ENCODE data around the gene NCAPG2.
A peak's percentile ranks its signal among the peaks of the same experiment; 100 is the strongest.
"Not testable (repeated sequence)": the region's sequence is repeated elsewhere in the genome, so short reads cannot be mapped to it uniquely, and the experiment has no call there.

Gene NCAPG2

GRCh38 chr7:158676906-158677305 lies 27.7 kb downstream of the NCAPG2 start:
- no peak for DNase-seq (ENCODE audit: low read depth in 2 of 3, low spot score in 1 of 3)

DNA sequence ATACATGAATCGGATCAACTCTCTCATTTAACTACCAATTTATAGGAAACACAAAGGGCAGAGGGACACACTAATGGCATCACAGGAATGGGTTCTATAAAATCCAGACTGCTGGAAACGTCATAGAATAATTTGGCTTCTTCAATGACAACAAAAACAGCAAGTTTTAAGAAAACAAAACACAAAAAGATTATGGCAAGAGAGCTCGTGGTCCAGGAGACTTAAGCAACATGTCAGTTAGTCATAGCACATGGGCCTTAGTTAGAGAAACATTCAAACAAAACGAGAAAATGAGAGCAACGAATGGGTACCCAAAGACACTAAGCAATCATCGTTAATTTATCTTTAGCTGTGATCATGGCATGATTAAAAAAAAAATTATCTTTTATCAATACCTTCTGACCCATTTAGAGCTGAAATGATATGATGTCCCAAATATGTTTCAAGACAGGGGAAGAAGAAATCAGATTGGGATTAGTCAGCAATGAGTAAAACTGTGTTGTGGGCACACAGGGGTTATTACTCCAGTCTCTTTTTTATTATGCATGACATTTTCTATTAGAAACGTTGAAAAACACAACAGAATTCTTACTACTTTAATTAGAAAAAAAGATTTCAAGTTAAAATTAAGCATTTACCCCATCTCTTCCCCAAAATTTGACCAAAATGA lies 28.3 kb downstream of the NCAPG2 start:
- no peak for DNase-seq (ENCODE audit: low read depth in 2 of 3, low spot score in 1 of 3)

- no peak for DNase-seq (ENCODE audit: low read depth in 2 of 3, low spot score in 1 of 3)
Observed at GRCh38 chr7:158672975-158673374, 31.6 kb downstream of the NCAPG2 start.

DNA sequence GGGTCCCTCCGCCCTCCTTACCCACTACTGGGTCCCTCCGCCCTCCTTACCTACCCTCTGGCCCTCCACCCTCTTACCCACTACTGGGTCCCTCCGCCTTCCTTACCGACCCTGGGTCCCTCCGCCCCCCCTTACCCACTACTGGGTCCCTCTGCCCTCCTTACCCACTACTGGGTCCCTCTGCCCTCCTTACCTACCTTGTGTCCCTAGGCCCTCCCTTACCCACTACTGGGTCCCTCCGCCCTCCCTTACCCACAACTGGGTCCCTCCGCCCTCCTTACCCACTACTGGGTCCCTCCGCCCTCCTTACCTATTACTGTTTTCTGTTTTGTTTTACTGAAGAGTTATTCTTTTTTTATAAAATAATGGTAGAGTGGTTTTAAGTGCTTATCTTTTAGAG lies 36.5 kb downstream of the NCAPG2 start:
- DNase-seq (ENCODE audit: low read depth in 2 of 3, low spot score in 1 of 3): not testable (repeated sequence)

- not testable (repeated sequence) for DNase-seq (ENCODE audit: low read depth in 2 of 3, low spot score in 1 of 3)
Observed at GRCh38 chr7:158666966-158667678, 37.5 kb downstream of the NCAPG2 start.

- no peak for DNase-seq (ENCODE audit: low read depth in 2 of 3, low spot score in 1 of 3)
Observed at GRCh38 chr7:158666401-158666800, 38.2 kb downstream of the NCAPG2 start.

- no peak for DNase-seq (ENCODE audit: low read depth in 2 of 3, low spot score in 1 of 3)
Observed at GRCh38 chr7:158664406-158664805, 40.2 kb downstream of the NCAPG2 start.

DNA sequence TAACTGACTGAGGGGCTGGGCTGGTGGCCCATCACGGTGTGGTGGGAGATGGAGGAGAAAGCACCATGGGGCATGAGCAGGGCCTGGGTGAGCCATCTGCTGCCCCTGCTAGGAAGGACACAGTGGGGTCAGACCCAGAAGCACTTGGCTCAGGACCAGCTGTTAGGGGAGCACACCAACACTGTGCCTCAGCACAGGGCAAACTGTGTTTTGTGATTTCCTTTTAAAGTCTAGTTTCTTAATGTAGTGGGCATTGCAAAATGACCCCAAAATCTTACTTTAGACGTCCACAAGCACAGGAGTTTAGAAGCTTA lies 41.2 kb downstream of the NCAPG2 start:
- DNase-seq (ENCODE audit: low read depth in 2 of 3, low spot score in 1 of 3): no peak

GRCh38 chr7:158662610-158663427 lies 41.8 kb downstream of the NCAPG2 start:
- DNase-seq (ENCODE audit: low read depth in 2 of 3, low spot score in 1 of 3): no peak

- no peak for DNase-seq (ENCODE audit: low read depth in 2 of 3, low spot score in 1 of 3)
Observed at GRCh38 chr7:158658475-158658874, 46.1 kb downstream of the NCAPG2 start.

DNA sequence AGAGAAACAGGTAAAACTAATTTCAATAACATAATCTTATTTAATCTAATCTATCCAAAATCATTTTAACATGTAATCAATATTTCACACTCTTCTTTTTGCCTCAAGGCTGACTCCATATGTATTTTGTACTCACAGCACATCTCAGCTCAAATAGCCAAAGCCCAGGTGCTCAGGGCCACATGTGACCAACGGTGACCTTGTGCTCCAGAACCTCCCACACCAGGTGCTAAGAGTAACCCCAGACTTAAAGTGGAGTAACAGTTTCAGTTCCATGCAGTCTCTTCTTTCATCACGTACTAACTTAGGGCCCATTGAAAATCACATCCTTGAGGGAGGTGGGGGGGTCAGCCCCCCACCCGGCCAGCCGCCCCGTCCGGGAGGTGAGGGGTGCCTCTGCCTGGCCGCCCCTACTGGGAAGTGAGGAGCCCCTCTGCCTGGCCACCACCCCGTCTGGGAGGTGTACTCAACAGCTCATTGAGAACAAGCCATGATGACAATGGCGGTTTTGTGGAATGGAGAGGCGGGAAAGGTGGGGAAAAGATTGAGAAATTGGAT lies 47.3 kb downstream of the NCAPG2 start:
- no peak for DNase-seq (ENCODE audit: low read depth in 2 of 3, low spot score in 1 of 3)

DNA sequence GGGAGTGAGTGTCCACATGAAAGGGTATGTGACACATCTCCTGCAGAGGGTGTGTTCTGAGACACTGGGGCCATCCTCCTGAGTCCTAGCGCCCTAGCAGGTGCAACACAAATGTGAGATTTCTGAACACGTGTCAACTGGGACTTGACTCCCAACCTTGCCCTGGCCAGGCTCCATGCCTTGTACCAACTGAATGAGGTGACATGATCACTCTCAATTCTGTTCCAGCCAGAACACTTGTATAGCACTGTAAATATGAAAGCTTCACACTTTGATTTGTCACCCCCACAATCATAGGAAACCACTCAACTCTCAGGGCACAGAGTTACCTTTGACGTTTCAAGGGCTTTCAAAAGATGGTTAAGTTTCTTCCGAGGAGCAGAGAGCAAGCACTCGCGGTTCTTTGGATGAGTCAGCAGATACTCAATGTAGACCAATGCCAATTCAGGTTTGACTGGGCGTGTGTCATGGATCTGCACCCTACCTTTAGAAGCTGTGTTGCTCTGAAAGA lies 48.6 kb downstream of the NCAPG2 start:
- peak; percentile 52 to 71 (median 62) for DNase-seq (ENCODE audit: low read depth in 2 of 3, low spot score in 1 of 3)

GRCh38 chr7:158655507-158655906 lies 49.1 kb downstream of the NCAPG2 start:
- no peak for DNase-seq (ENCODE audit: low read depth in 2 of 3, low spot score in 1 of 3)

DNA sequence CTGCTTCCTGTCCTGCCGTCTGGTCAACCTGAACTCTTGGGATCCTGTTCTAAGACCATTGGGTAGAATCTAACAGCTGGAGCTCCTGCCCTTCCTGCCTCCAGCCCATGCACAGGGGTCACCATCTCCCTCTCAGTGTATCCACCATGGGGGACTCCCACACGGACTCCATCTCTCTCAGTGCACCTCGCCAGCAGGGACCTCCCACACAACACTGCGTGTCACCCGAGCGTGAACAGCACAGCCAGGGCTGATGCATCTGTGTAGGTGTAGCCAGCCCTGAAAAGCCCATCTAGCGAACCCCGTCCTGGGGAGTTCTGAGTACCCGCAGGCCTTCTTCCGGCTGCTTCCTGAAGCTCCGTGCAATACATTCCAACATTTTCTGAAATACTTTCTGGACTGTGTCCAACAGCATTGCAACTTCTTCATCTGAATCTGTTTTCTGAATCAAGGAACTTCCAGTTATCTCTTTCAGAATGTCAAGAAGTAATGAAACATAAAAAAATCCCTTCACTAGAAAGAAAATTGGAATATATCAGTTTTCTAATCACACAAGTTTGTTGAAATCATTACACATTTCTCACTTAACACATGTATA lies 52.5 kb downstream of the NCAPG2 start:
- DNase-seq (ENCODE audit: low read depth in 2 of 3, low spot score in 1 of 3): no peak

GRCh38 chr7:158650821-158651225 lies 53.8 kb downstream of the NCAPG2 start:
- no peak for DNase-seq (ENCODE audit: low read depth in 2 of 3, low spot score in 1 of 3)

- no peak for DNase-seq (ENCODE audit: low read depth in 2 of 3, low spot score in 1 of 3)
Observed at GRCh38 chr7:158649279-158649678, 55.3 kb downstream of the NCAPG2 start.

DNA sequence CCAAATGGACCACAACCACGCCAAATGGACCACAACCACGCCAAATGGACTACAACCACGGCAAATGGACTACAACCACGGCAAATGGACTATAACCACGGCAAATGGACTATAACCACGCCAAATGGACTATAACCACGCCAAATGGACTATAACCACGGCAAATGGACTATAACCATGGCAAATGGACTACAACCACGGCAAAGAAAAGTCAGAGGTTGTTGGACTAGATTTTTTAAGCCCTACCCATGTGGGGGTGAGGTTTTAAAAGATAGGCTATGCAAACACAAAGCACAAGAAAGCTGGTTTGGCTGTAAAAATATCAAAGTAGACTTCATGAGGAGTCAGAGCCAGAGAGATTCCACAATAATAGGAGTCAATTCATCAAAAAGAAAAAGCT lies 55.8 kb downstream of the NCAPG2 start:
- no peak for DNase-seq (ENCODE audit: low read depth in 2 of 3, low spot score in 1 of 3)

- no peak for DNase-seq (ENCODE audit: low read depth in 2 of 3, low spot score in 1 of 3)
Observed at GRCh38 chr7:158648168-158648567, 56.4 kb downstream of the NCAPG2 start.

DNA sequence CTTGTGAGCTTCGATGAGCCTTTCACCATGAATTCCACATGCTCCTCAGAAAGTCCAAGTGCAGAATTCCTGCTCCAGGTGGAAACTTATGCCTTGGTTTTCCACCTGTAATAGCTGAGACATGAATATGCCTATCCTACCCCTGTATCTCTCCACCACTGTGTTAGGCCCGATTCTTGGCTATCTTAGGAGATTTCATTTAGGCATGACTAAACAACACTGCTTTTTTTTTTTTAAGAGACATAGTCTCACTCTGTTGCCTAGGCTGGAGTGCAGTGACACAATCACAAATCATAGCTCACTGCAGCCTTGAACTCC lies 57.2 kb downstream of the NCAPG2 start:
- DNase-seq (ENCODE audit: low read depth in 2 of 3, low spot score in 1 of 3): no peak

DNA sequence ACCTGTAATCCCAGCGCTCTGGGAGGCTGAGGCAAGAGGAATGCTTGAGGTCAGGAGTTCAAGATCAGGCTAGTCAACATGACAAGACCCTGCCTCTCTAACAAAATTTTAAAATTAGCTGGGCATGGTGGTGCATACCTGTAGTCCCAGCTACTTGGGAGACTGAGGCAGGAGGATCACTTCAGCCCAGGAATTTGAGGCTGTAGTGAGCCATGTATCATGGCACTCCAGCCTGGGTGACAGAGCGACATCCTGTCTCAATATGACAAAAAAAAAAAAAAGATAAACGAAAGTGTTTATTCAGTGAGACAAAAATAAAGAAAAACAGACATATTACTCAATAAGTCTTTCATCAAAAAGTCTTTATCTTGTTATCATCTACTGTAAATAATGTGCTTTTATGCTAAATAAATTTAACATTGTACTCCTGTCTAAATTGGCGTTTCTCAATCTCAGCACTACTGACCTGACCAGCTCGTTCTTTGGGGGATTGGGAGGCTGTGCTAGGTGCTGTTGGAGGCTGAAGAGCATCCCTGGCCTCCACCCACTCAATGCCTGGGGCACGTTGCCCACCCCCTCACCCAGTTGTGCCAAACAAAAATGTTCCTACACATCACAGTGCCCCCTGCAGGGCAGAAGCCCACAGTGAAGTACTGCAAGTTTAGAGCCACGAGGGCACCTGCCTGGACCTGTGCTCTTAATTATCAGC lies 57.7 kb downstream of the NCAPG2 start:
- peak in 1 of 3 donors; percentile 18 for DNase-seq (ENCODE audit: low read depth in 2 of 3, low spot score in 1 of 3)

- DNase-seq (ENCODE audit: low read depth in 2 of 3, low spot score in 1 of 3): no peak
Observed at GRCh38 chr7:158645842-158646241, 58.8 kb downstream of the NCAPG2 start.

All from stimulated activated CD4-positive, alpha-beta T cell treated with anti-CD3 and anti-CD28 coated beads, Interleukin-12 subunit alpha, Interleukin-12 subunit beta, amount 100 ng/mL, for 48 hours (primary cell).